Spinal cord (tissue), 10 donors: ENCODE measurements around the gene CCDC6. TPM values are rescaled to one million over a fixed set of nuclear protein-coding genes. Genes with fewer than 3 reads are reported as not detected.
A peak's percentile ranks its signal among the peaks of the same experiment; 100 is the strongest.
"Not testable (repeated sequence)": the region's sequence is repeated elsewhere in the genome, so short reads cannot be mapped to it uniquely, and the experiment has no call there.

Experiments
- DNase-seq, 6 donors: peaks; one replicate each; pipeline versions ENCODE4 v3.0.0 to v3.0.0-alpha.2; 2013 to 2015; ENCODE audit warnings: low spot score in 6 of 6, low read depth in 4 of 6
- H3K27ac ChIP-seq: one replicate; pipeline ENCODE4 v1.5.1; 2013; ENCODE audit warnings: low read depth, low read length, control low read depth
- H3K27me3 ChIP-seq: one replicate; pipeline ENCODE4 v1.6.1; 2013; ENCODE audit warnings: low read length; ENCODE audit not compliant: control insufficient read depth, insufficient read depth
- H3K36me3 ChIP-seq: one replicate; pipeline ENCODE4 v1.6.1; 2013; ENCODE audit warnings: low read length; ENCODE audit not compliant: control insufficient read depth, insufficient read depth
- H3K4me1 ChIP-seq: one replicate; pipeline ENCODE4 v1.6.1; 2013; ENCODE audit warnings: low read length; ENCODE audit not compliant: control insufficient read depth, insufficient read depth
- H3K4me3 ChIP-seq: one replicate; pipeline ENCODE4 v1.5.1; 2013; ENCODE audit warnings: low read depth, low read length, control low read depth
- H3K9me3 ChIP-seq: one replicate; pipeline ENCODE4 v1.6.1; 2013; ENCODE audit warnings: low read length; ENCODE audit not compliant: control insufficient read depth, insufficient read depth
- WGBS: methylation state at CpG from one replicate; pipeline ENCODE4 v1.1.5; 2013; ENCODE audit warnings: missing lambda C conversion rate; ENCODE audit not compliant: insufficient coverage; 5-methylcytosine and 5-hydroxymethylcytosine counted together
- polyA plus RNA-seq, 2 donors: library from polyadenylated mRNA; unstranded; fragments of 120-200 nt; gene quantifications; one replicate each; pipeline ENCODE4 v1.2.1, GENCODE V29; 2013; ENCODE audit not compliant: insufficient read length in 2 of 2
- total RNA-seq, 2 donors: library from RNA; depleted of rRNA in 1 of 2; stranded (reverse); fragments of 120-200 nt in 1 of 2; fragments of >200 nt in 1 of 2; gene quantifications; one replicate each; pipeline versions ENCODE4 v1.2.3 to v1.2.4, GENCODE V29; 2013 to 2014
- donor health status: healthy.

Gene CCDC6
- total and polyA plus RNA-seq, 4 donors: 31.6 to 68.9 (median 39.7) TPM

DNA sequence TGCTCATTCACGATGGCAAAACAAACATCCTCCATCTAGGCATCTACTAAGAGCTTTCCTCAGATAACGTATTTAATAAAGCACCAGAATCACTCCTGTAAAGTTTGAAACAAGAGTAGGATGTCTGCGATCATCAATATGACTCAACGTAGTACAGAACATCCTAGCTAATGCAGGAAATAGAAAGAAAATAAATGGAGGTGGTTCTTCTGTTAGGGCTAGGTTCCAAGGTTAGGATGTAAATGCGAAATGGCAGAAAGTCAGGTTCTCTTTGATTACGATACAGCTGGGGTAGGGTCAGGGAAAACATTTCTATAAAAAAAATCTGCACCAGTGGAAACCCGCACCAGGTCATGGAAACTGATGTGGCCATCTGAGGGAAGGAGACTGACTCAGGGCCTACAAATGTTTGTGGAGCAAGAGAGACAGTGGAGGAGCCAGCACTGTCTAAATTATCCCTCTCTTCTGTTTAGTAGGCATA lies 29.1 kb downstream of the CCDC6 start:
- H3K4me1 ChIP-seq: no peaks in the 10 kb centered on the region
- no peaks in the 10 kb centered on the region for H3K27me3 ChIP-seq
- no peak overlapping the region for H3K27ac ChIP-seq
- H3K4me3 ChIP-seq: no peak overlapping the region
- DNase-seq: no peak
- H3K9me3 ChIP-seq: no peaks in the 10 kb centered on the region
- WGBS: 94% methylated on average over 3 of the region's 7 CpGs
- no peaks in the 10 kb centered on the region for H3K36me3 ChIP-seq

DNA sequence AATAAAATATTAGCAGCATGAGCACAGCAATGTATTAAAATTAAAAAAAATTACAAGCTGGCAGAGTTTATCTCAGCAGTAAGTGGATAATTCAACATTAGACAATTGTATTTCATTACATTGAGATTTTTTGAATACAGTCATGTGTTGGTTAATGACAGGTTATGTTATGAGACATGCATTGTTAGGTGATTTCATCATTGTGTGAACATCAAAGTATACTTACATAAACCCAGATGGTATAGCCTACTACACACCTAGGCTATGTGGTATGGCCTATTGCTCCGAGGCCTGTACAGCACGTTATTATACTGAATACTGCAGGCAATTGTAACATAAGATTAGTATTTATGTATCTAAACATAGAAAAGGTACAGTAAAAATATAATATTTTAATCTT lies 29.7 kb downstream of the CCDC6 start:
- DNase-seq: no peak
- Histone ChIP-seq H3K27ac (no peak overlapping the region), H3K4me1 (no peaks in the 10 kb centered on the region), H3K9me3 (no peaks in the 10 kb centered on the region), H3K4me3 (no peak overlapping the region), H3K27me3 (no peaks in the 10 kb centered on the region), H3K36me3 (no peaks in the 10 kb centered on the region)
- WGBS: no CpG with 5 or more reads among the region's 2 CpGs

DNA sequence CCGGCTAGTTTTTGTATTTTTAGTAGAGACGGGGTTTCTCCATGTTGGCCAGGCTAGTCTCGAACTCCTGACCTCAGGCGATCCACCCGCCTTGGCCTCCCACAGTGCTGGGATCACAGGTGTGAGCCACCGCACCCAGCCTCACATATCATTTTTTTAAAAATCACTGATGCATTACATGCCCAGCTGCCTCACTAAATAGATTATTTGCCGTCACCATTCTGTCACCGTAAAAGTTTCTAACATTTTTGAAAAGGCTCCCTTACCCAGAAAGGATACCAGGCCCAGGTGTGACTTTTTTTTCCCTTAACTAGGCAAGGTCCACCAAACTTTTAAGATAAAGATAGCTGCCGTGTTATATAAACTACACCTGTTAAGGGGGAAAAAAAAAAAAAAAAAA lies 30.1 kb downstream of the CCDC6 start:
- H3K4me1 ChIP-seq, DNase-seq, H3K36me3 ChIP-seq, H3K9me3 ChIP-seq, H3K27me3 ChIP-seq, H3K27ac ChIP-seq, H3K4me3 ChIP-seq: not testable (repeated sequence)
- WGBS: 76% methylated on average over 6 of the region's 9 CpGs

DNA sequence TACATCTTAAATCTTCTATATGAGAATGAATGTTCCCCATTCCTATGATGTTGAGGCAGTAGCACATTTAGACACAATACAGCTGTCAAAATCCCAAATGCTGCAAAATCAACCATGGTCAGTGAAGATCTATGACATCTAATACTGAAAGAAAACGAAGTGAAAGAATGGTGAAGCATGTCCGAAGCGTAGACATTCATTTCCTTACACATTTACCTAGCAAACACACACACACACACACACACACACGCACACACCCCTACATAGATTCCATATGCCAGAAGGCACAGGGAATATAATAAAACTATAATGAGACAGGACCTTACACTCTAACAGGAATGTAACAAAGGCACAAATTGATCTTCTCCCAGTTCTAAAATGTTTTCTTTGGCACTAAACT lies 32.5 kb downstream of the CCDC6 start:
- Histone ChIP-seq H3K9me3 (no peaks in the 10 kb centered on the region), H3K4me1 (no peaks in the 10 kb centered on the region), H3K4me3 (no peak overlapping the region), H3K27ac (no peak overlapping the region), H3K27me3 (no peaks in the 10 kb centered on the region), H3K36me3 (no peaks in the 10 kb centered on the region)
- no CpG with 5 or more reads among the region's 4 CpGs for WGBS
- DNase-seq: no peak

DNA sequence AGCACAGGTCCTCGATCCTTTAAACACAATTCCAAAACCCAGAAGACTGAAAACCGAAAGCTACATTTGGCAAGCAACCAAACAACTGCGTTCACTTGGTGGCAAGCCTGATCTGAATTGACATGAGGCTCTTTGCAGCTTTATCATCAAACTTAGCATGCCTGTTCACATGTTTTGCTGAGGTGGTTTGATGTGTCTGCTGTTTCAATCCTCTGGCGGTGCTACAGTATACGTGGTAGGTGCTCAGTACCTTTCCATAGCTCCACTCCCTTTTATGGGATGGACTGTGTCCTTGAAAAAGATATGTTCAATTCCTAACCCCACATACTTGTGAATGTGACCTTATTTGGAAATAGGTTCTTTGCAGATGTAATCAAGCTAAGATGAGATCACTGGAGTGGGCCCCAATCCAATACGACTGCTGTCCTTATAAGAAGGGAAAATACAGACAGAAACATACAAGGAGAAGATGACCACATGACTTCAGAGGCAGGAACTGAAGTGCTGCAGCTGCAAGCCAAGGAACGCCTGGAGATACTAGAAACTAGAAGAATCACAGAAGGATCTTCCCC lies 33.4 kb downstream of the CCDC6 start:
- Histone ChIP-seq H3K9me3 (no peaks in the 10 kb centered on the region), H3K27me3 (no peaks in the 10 kb centered on the region), H3K36me3 (no peaks in the 10 kb centered on the region), H3K4me1 (no peaks in the 10 kb centered on the region), H3K4me3 (no peak overlapping the region), H3K27ac (no peak overlapping the region)
- WGBS: 40% methylated on average over 2 of the region's 7 CpGs
- peak in 2 of 6 donors; percentile 20 to 22 for DNase-seq

DNA sequence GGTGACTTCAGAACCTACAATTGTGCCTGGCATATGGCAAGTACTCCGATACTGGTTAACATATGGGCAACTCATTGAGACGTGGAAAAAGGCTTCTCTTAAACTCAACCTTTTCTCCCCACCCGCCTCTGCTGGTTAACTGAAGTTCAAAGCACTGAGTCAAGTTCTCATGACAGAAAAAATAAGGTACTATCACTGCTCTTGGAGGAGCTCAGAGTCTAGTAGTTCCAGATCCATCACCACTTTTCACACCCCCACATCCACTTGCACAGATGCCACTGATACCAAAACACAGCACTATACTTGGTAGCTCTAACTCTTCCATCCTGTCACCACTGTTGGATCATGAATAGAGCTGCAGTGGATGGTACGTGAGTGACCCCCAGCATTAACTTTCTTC lies 36.2 kb downstream of the CCDC6 start:
- no peaks in the 10 kb centered on the region for H3K4me1 ChIP-seq
- H3K4me3 ChIP-seq: no peak overlapping the region
- no peaks in the 10 kb centered on the region for H3K27me3 ChIP-seq
- H3K27ac ChIP-seq: no peak overlapping the region
- no peak for DNase-seq
- WGBS: 95% methylated on average over 3 of the region's 4 CpGs
- no peaks in the 10 kb centered on the region for H3K36me3 ChIP-seq
- no peaks in the 10 kb centered on the region for H3K9me3 ChIP-seq

DNA sequence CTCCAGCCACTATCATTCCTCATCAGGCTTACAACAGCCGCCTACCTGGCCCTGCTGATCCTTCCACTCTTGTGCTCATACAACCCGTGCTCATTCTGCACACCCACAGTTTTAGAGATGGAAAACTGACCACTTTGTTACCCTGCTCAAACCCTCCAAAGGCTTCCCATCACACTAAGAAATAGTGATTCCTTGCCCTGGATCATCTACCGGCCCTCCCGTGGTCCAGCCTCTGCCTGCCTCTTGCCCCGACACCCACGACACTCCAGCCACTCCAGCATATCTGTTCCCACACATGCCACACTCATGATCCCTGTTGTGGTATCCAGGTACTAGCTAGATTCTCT lies 36.8 kb downstream of the CCDC6 start:
- H3K4me1 ChIP-seq: no peaks in the 10 kb centered on the region
- no peak overlapping the region for H3K4me3 ChIP-seq
- 91% methylated on average over 6 of the region's 6 CpGs for WGBS
- H3K27me3 ChIP-seq: no peaks in the 10 kb centered on the region
- H3K9me3 ChIP-seq: no peaks in the 10 kb centered on the region
- no peak for DNase-seq
- H3K27ac ChIP-seq: no peak overlapping the region
- no peaks in the 10 kb centered on the region for H3K36me3 ChIP-seq

DNA sequence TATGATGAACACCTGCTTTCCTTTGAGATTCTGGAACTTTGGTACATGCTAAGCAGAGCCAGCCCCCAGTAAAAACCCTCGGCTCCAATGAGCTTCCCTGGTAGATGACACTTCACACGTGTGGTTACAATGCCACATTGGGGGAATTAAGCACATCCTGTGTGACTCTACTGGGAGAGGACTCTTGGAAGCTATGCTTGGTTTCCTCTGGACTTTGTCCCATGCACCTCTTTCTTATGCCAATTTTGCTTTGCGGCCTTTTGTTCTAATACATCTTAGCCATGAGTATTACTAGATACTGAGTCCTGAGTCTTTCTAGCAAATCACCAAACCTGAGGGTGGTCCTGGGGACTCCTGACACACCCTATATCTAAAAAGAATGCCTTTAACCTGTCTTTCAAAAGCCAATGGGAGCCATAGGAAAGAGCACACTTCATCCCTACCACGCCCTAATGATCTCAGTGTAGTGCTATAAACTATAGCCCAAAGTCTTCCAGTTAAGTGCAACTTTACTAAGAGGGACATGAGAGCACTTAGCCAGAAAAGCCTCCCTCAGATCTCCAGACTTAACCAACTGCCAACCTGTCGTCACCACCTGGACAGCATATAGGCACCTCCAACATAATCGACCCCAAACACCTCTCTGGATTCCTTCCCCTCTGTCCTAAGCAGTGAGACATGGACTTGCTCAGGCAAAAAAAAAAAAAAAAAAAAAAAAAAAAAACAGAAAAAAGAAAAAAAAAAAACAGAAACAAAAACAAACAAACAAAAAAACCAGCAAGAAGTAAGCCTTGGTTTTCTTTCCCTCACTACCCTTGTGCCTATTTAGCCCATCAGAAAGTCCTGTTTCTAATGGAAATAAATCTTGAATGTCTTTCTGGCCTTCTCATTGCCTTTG lies 37.4 kb downstream of the CCDC6 start:
- 74% methylated on average over 4 of the region's 6 CpGs for WGBS
- Histone ChIP-seq H3K36me3 (no peaks in the 10 kb centered on the region), H3K27ac (no peak overlapping the region), H3K9me3 (no peaks in the 10 kb centered on the region), H3K4me3 (no peak overlapping the region), H3K27me3 (no peaks in the 10 kb centered on the region), H3K4me1 (no peaks in the 10 kb centered on the region)
- DNase-seq: no peak

DNA sequence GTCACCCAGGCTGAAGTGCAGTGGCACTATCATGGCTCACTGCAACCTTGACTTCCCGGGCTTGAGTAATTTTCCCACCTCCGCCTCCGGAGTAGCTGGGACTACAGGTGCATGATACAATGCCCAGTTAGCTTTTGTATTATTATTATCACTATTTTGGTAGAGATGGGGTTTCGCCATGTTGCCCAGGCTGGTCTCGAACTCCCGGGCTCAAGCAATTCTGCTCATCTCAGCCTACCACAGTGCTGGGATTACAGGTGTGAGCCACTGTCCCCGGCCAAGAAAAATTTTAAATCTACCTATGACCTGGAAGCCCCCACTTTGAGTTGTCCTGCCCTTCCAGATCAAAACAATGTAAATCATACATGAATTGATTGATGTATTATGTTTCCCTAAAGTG lies 38.8 kb downstream of the CCDC6 start:
- Histone ChIP-seq H3K27ac (no peak overlapping the region), H3K4me3 (no peak overlapping the region), H3K9me3 (no peaks in the 10 kb centered on the region), H3K4me1 (no peaks in the 10 kb centered on the region), H3K27me3 (no peaks in the 10 kb centered on the region), H3K36me3 (no peaks in the 10 kb centered on the region)
- no peak for DNase-seq
- 90% methylated on average over 2 of the region's 7 CpGs for WGBS

DNA sequence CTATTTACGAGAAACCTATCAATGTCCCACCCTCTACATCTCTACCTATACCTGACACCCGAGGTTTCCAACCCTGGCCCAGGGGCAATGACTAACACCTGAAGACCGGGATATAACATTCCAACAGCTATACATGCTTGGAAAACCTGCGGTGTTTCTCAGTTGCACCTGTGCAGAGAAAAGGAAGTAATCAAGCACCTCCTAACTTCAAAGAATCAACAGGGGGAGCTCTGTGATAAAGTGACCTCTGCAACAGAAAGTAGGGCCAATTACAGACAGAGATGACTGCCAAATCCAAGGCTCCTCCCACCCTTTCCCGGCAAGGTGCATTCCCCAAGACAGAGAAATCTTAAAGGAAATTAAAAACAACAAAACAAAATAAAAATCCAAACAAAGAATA lies 41.3 kb downstream of the CCDC6 start:
- H3K36me3 ChIP-seq: no peaks in the 10 kb centered on the region
- 86% methylated on average over 4 of the region's 5 CpGs for WGBS
- H3K9me3 ChIP-seq: peaks cover 1% of the 10 kb centered on the region
- H3K27me3 ChIP-seq: no peaks in the 10 kb centered on the region
- H3K4me3 ChIP-seq: no peak overlapping the region
- H3K27ac ChIP-seq: no peak overlapping the region
- H3K4me1 ChIP-seq: no peaks in the 10 kb centered on the region
- DNase-seq: peak in 1 of 6 donors; percentile 15
